SK-N-SH (cell line): Measurements from ENCODE around the gene PLOD1. TPM values are rescaled to one million over a fixed set of nuclear protein-coding genes. Genes with fewer than 3 reads are reported as not detected.

Source experiments
- CTCF ChIA-PET: fragments of 300-600, 350-600 bp; formaldehyde crosslinking; extraction: SDS; loops from one replicate; lab custom pipeline; 2021; lab: Yijun Ruan, JAX
- POLR2A ChIA-PET: fragments of 350-600 bp; sonication (Branson Sonifier 250); formaldehyde crosslinking; extraction: SDS; loops from one replicate; lab custom pipeline; 2020; ENCODE audit warnings: antibody characterized with exemption, inconsistent platforms; lab: Yijun Ruan, JAX
- DNase-seq: peaks from one replicate; pipeline ENCODE4 v3.0.0; 2012
- H2AFZ ChIP-seq: fragments of 200-600 bp; sonication (generic); 2 replicates; pipeline ENCODE4 v1.8.1; 2016; ENCODE audit warnings: antibody characterized with exemption, mild to moderate bottlenecking, low read depth
- H3F3A ChIP-seq: fragments of 200-600 bp; sonication (generic); replicated peaks from 2 replicates; pipeline ENCODE3; 2016; ENCODE audit warnings: antibody characterized with exemption, mild to moderate bottlenecking; ENCODE audit not compliant: insufficient read depth
- H3K27ac ChIP-seq, 2 experiments: fragments of 200-500 bp in 1 of 2; fragments of 200-600 bp in 1 of 2; sonication (Bioruptor generic) in 1 of 2; sonication (generic), shearing (Covaris generic) in 1 of 2; 2 replicates each; pipeline versions ENCODE4 v1.5.1 to v1.6.1; 2014 to 2016; ENCODE audit warnings: low read depth in 2 of 2, inconsistent platforms in 1 of 2, low read length in 1 of 2, mild to moderate bottlenecking in 1 of 2, mixed read lengths in 1 of 2
- H3K27me3 ChIP-seq: fragments of 200-600 bp; sonication (generic), shearing (Covaris generic); 2 replicates; pipeline ENCODE4 v1.6.1; 2016; ENCODE audit warnings: mixed run types; ENCODE audit not compliant: insufficient read depth
- H3K36me3 ChIP-seq, 2 experiments: fragments of 200-500 bp in 1 of 2; fragments of 200-600 bp in 1 of 2; sonication (Bioruptor generic) in 1 of 2; sonication (generic) in 1 of 2; replicated peaks in 1 of 2; 2 replicates each; pipeline versions ENCODE3 to v1.5.1; 2014 to 2016; ENCODE audit warnings: low read length in 1 of 2, mild to moderate bottlenecking in 1 of 2; ENCODE audit not compliant: insufficient read depth in 2 of 2, control insufficient read depth in 1 of 2
- H3K4me1 ChIP-seq, 2 experiments: fragments of 200-500 bp in 1 of 2; fragments of 200-600 bp in 1 of 2; sonication (Bioruptor generic) in 1 of 2; sonication (generic), shearing (Covaris generic) in 1 of 2; 2 replicates each; pipeline versions ENCODE4 v1.5.1 to v1.6.1; 2014 to 2016; ENCODE audit warnings: low read depth in 1 of 2, low read length in 1 of 2, mixed run types in 1 of 2; ENCODE audit not compliant: insufficient read depth in 2 of 2, control insufficient read depth in 1 of 2
- H3K4me2 ChIP-seq: fragments of 200-600 bp; sonication (generic), shearing (Covaris generic); 2 replicates; pipeline ENCODE4 v1.6.1; 2017; ENCODE audit warnings: mixed run types
- H3K4me3 ChIP-seq, 2 experiments: fragments of 200-500 bp in 1 of 2; fragments of 200-600 bp in 1 of 2; sonication (Bioruptor generic) in 1 of 2; sonication (generic), shearing (Covaris generic) in 1 of 2; 2 replicates each; pipeline versions ENCODE4 v1.5.1 to v1.8.1; 2014 to 2016; ENCODE audit warnings: low read depth in 2 of 2, inconsistent platforms in 1 of 2, low read length in 1 of 2, mild to moderate bottlenecking in 1 of 2, mixed read lengths in 1 of 2, moderate library complexity in 1 of 2
- H3K79me2 ChIP-seq: fragments of 200-600 bp; sonication (generic); 2 replicates; pipeline ENCODE4 v1.8.1; 2017; ENCODE audit warnings: mild to moderate bottlenecking; ENCODE audit not compliant: insufficient read depth
- H3K9ac ChIP-seq: fragments of 200-600 bp; sonication (generic); 2 replicates; pipeline ENCODE4 v1.6.1; 2017; ENCODE audit warnings: mixed run types
- H3K9me2 ChIP-seq: fragments of 200-600 bp; sonication (generic); 2 replicates; pipeline ENCODE4 v1.6.1; 2017; ENCODE audit warnings: mixed run types
- H3K9me3 ChIP-seq: fragments of 200-600 bp; sonication (generic); 2 replicates; pipeline ENCODE4 v1.6.1; 2017; ENCODE audit warnings: mixed run types, mild to moderate bottlenecking, moderate library complexity
- H4K20me1 ChIP-seq: fragments of 200-600 bp; sonication (generic); 2 replicates; pipeline ENCODE4 v1.6.1; 2017; ENCODE audit warnings: mild to moderate bottlenecking, mixed run types; ENCODE audit not compliant: insufficient read depth
- CHD2 ChIP-seq: fragments of 150-350 bp; IDR thresholded peaks from 2 replicates; pipeline ENCODE4 v1.6.1; 2018; ENCODE audit warnings: low read length; ENCODE audit not compliant: partially characterized antibody
- ELF1 ChIP-seq: IDR thresholded peaks from 2 replicates; pipeline ENCODE4 v1.4.0; 2012
- EP300 ChIP-seq, 2 experiments: IDR thresholded peaks; 2 replicates each; pipeline versions ENCODE4 v1.4.0 to v1.6.1; 2012; ENCODE audit warnings: borderline replicate concordance in 1 of 2, low read depth in 1 of 2, low read length in 1 of 2
- EZH2phosphoT487 ChIP-seq: fragments of 200-600 bp; sonication (generic); IDR thresholded peaks from 2 replicates; pipeline ENCODE4 v1.6.1; 2017; ENCODE audit warnings: low read depth, mixed run types, mild to moderate bottlenecking, antibody characterized with exemption, moderate library complexity, borderline replicate concordance
- FOSL2 ChIP-seq: IDR thresholded peaks from 2 replicates; pipeline ENCODE4 v1.4.0; 2012; ENCODE audit warnings: low read depth, mild to moderate bottlenecking, moderate library complexity, borderline replicate concordance
- FOXM1 ChIP-seq: IDR thresholded peaks from 2 replicates; pipeline ENCODE4 v1.4.0; 2012; ENCODE audit warnings: low read depth, mild to moderate bottlenecking
- GATA2 ChIP-seq: sonication (generic); formaldehyde crosslinking; IDR thresholded peaks from 2 replicates; pipeline ENCODE4 v1.5.0; 2020; ENCODE audit warnings: mild to moderate bottlenecking, missing genetic modification reagents
- MXI1 ChIP-seq: IDR thresholded peaks from 2 replicates; pipeline ENCODE4 v1.6.1; 2012; ENCODE audit warnings: mild to moderate bottlenecking, low read depth, low read length, improper control_type of control experiment
- POLR2AphosphoS5 ChIP-seq: IDR thresholded peaks from 2 replicates; pipeline ENCODE4 v1.6.1; 2012; ENCODE audit warnings: low read depth, low read length
- SMC3 ChIP-seq: IDR thresholded peaks from 2 replicates; pipeline ENCODE4 v1.6.1; 2012; ENCODE audit warnings: low read depth, low read length, improper control_type of control experiment
- TCF12 ChIP-seq: IDR thresholded peaks from 2 replicates; pipeline ENCODE4 v1.4.0; 2012
- WGBS: methylation state at CpG from one replicate; pipeline ENCODE4 v1.1.6; 2017; ENCODE audit warnings: low lambda C conversion rate; 5-methylcytosine and 5-hydroxymethylcytosine counted together
- polyA plus RNA-seq, 3 experiments: library from polyadenylated mRNA; depleted of rRNA; stranded (reverse); fragments of >200 nt; gene quantifications; 2 replicates each; pipeline ENCODE4 v1.2.3, GENCODE V29; 2012
- TF ChIP-seq, protein P1 (sequence below): IDR thresholded peaks from 2 replicates; pipeline ENCODE4 v1.4.0; 2012; ENCODE audit warnings: low read depth, borderline replicate concordance
- TF ChIP-seq, protein P2 (sequence below): fragments of 150-350 bp; IDR thresholded peaks from 2 replicates; pipeline ENCODE4 v1.6.1; 2017; ENCODE audit warnings: antibody characterized with exemption, low read length, low read depth, borderline replicate concordance
- TF ChIP-seq, protein P3 (sequence below): fragments of 200-600 bp; sonication (generic); IDR thresholded peaks from 2 replicates; pipeline ENCODE4 v1.6.1; 2017; ENCODE audit warnings: antibody characterized with exemption, mild to moderate bottlenecking, moderate library complexity
- TF ChIP-seq, protein P4 (sequence below): fragments of 150-350 bp; IDR thresholded peaks from 2 replicates; pipeline ENCODE4 v1.6.1; 2016; ENCODE audit warnings: mild to moderate bottlenecking, low read depth, low read length
- TF ChIP-seq, protein P5 (sequence below): IDR thresholded peaks from 2 replicates; pipeline ENCODE4 v1.4.0; 2012; ENCODE audit warnings: low read depth, borderline replicate concordance

Gene PLOD1
- polyA plus RNA-seq, 1 of the 3 experiments (the other 2 are of a cell fraction), result 257 TPM

DNA sequence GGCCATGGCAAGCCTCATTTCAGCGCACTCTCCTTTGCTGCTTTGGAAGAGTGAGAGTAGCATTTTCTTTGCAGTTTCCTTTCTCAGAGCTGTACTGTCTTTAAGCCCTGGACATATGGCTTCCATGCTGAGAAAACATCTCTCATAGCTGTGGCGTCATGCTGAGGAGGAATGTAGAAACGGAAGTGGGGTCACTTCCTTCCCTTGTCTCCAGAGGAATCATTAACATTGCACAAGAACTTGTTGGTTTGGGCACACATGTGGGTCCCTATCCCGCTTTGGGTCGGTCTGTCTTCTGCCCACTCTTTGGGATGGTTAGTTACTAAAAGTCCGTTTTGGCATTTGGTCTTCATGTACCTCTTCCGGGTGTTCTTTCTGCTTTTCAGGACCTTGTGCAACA is 51.3 kb downstream of the PLOD1 start:
- Histone ChIP-seq H3F3A (no peaks in the 10 kb centered on the region), H3K27ac (no peak overlapping the region), H3K4me3 (no peak overlapping the region), H3K27me3 (no peaks in the 10 kb centered on the region), H3K9me3 (no peaks in the 10 kb centered on the region), H3K9ac (no peak overlapping the region), H3K36me3 (peaks cover 17 to 52% of the 10 kb centered on the region in 2 experiments), H2AFZ (no peak overlapping the region), H3K9me2 (no peaks in the 10 kb centered on the region), H4K20me1 (peaks cover 8% of the 10 kb centered on the region; the same call in 1 of the 2 replicates), H3K4me2 (no peak overlapping the region), H3K4me1 (peaks cover 9 to 12% of the 10 kb centered on the region in 2 experiments; a peak in 3 of 4 replicates), H3K79me2 (peaks cover 73% of the 10 kb centered on the region)
- TF ChIP-seq, protein P1, sequence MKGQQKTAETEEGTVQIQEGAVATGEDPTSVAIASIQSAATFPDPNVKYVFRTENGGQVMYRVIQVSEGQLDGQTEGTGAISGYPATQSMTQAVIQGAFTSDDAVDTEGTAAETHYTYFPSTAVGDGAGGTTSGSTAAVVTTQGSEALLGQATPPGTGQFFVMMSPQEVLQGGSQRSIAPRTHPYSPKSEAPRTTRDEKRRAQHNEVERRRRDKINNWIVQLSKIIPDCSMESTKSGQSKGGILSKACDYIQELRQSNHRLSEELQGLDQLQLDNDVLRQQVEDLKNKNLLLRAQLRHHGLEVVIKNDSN, result no peak
- TF ChIP-seq MXI1 (no peak), CHD2 (no peak), EP300 (IDR thresholded peaks at IDR 0.05; ENCODE audit: borderline replicate concordance in 1 of 2, low read depth in 1 of 2, low read length in 1 of 2) (no peak), EZH2phosphoT487 (no peak), FOSL2 (no peak), FOXM1 (no peak), ELF1 (no peak), GATA2 (no peak), SMC3 (no peak), TCF12 (no peak), POLR2AphosphoS5 (no peak)
- TF ChIP-seq, protein P2, sequence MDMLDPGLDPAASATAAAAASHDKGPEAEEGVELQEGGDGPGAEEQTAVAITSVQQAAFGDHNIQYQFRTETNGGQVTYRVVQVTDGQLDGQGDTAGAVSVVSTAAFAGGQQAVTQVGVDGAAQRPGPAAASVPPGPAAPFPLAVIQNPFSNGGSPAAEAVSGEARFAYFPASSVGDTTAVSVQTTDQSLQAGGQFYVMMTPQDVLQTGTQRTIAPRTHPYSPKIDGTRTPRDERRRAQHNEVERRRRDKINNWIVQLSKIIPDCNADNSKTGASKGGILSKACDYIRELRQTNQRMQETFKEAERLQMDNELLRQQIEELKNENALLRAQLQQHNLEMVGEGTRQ, result no peak
- TF ChIP-seq, protein P3, sequence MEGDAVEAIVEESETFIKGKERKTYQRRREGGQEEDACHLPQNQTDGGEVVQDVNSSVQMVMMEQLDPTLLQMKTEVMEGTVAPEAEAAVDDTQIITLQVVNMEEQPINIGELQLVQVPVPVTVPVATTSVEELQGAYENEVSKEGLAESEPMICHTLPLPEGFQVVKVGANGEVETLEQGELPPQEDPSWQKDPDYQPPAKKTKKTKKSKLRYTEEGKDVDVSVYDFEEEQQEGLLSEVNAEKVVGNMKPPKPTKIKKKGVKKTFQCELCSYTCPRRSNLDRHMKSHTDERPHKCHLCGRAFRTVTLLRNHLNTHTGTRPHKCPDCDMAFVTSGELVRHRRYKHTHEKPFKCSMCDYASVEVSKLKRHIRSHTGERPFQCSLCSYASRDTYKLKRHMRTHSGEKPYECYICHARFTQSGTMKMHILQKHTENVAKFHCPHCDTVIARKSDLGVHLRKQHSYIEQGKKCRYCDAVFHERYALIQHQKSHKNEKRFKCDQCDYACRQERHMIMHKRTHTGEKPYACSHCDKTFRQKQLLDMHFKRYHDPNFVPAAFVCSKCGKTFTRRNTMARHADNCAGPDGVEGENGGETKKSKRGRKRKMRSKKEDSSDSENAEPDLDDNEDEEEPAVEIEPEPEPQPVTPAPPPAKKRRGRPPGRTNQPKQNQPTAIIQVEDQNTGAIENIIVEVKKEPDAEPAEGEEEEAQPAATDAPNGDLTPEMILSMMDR, result no peak
- TF ChIP-seq, protein P4, sequence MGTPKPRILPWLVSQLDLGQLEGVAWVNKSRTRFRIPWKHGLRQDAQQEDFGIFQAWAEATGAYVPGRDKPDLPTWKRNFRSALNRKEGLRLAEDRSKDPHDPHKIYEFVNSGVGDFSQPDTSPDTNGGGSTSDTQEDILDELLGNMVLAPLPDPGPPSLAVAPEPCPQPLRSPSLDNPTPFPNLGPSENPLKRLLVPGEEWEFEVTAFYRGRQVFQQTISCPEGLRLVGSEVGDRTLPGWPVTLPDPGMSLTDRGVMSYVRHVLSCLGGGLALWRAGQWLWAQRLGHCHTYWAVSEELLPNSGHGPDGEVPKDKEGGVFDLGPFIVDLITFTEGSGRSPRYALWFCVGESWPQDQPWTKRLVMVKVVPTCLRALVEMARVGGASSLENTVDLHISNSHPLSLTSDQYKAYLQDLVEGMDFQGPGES, result no peak
- TF ChIP-seq, protein P5, sequence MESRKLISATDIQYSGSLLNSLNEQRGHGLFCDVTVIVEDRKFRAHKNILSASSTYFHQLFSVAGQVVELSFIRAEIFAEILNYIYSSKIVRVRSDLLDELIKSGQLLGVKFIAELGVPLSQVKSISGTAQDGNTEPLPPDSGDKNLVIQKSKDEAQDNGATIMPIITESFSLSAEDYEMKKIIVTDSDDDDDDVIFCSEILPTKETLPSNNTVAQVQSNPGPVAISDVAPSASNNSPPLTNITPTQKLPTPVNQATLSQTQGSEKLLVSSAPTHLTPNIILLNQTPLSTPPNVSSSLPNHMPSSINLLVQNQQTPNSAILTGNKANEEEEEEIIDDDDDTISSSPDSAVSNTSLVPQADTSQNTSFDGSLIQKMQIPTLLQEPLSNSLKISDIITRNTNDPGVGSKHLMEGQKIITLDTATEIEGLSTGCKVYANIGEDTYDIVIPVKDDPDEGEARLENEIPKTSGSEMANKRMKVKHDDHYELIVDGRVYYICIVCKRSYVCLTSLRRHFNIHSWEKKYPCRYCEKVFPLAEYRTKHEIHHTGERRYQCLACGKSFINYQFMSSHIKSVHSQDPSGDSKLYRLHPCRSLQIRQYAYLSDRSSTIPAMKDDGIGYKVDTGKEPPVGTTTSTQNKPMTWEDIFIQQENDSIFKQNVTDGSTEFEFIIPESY, result no peak
- WGBS, result 66% methylated on average over 7 of the region's 7 CpGs
- DNase-seq, result no peak
- POLR2A ChIA-PET, result no interaction called here
- CTCF ChIA-PET, result interaction anchor here (0.6 kb wide), 1 partner anchor 105 kb away, joined by 3 read pairs; no protein-coding TSS in a partner anchor
